Esophagus muscularis mucosa (tissue), 4 donors: Measurements from ENCODE around the gene EPHB1. TPM values are rescaled to one million over a fixed set of nuclear protein-coding genes. Genes with fewer than 3 reads are reported as not detected.

Source experiments
- DNase-seq: peaks from one replicate; pipeline ENCODE4 v3.0.0-alpha.2; 2017; ENCODE audit errors: extremely low spot score
- H3K27ac ChIP-seq, 4 donors: fragments of 200-600 bp; sonication (generic); replicated peaks in 1 of 4; 1 replicate in 3 of 4; 2 replicates in 1 of 4; pipeline ENCODE4 v1.5.1; 2016 to 2019; ENCODE audit warnings: mild to moderate bottlenecking in 1 of 4
- H3K27me3 ChIP-seq, 4 donors: fragments of 200-600 bp; sonication (generic); one replicate each; pipeline versions ENCODE4 v1.5.1 to v1.6.0; 2016 to 2019
- H3K36me3 ChIP-seq, 4 donors: fragments of 200-600 bp; sonication (generic); one replicate each; pipeline ENCODE4 v1.5.1; 2016 to 2019
- H3K4me1 ChIP-seq, 4 donors: fragments of 200-600 bp; sonication (generic); one replicate each; pipeline ENCODE4 v1.5.1; 2016 to 2019
- H3K4me3 ChIP-seq, 4 donors: fragments of 200-600 bp; sonication (generic); 1 replicate in 2 of 4; 2 replicates in 2 of 4; pipeline ENCODE4 v1.5.1; 2016 to 2019; ENCODE audit warnings: mild to moderate bottlenecking in 4 of 4, moderate library complexity in 1 of 4
- H3K9me3 ChIP-seq, 4 donors: fragments of 200-600 bp; sonication (generic); 1 replicate in 3 of 4; 2 replicates in 1 of 4; pipeline ENCODE4 v1.5.1; 2016 to 2019
- CTCF ChIP-seq, 3 experiments: fragments of 200-600 bp in 2 of 3; fragments of 450-650 bp in 1 of 3; sonication (generic) in 2 of 3; IDR thresholded peaks; one replicate each; pipeline ENCODE4 v1.5.1; 2017 to 2019; ENCODE audit warnings: antibody characterized with exemption in 3 of 3, mild to moderate bottlenecking in 2 of 3, moderate library complexity in 1 of 3
- EP300 ChIP-seq: sonication (generic); formaldehyde crosslinking; IDR thresholded peaks from one replicate; pipeline ENCODE4 v1.6.1; 2017; ENCODE audit warnings: antibody characterized with exemption
- POLR2A ChIP-seq: fragments of 450-650 bp; IDR thresholded peaks from one replicate; pipeline ENCODE4 v1.6.1; 2017; ENCODE audit warnings: antibody characterized with exemption, moderate library complexity, mild to moderate bottlenecking, low read depth
- POLR2AphosphoS5 ChIP-seq, 2 donors: sonication (generic); formaldehyde crosslinking; IDR thresholded peaks; one replicate each; pipeline ENCODE4 v1.6.1; 2017; ENCODE audit warnings: antibody characterized with exemption in 2 of 2
- WGBS: methylation state at CpG from one replicate; pipeline ENCODE4 v1.1.5; 2018; 5-methylcytosine and 5-hydroxymethylcytosine counted together
- intact Hi-C: fragments of 100-400 bp; cut with DNase I; formaldehyde crosslinking; loops from one replicate; pipeline ENCODE4 v1.15.1; 2023
- total RNA-seq, 4 donors: library from RNA; depleted of rRNA; stranded (reverse); fragments of >200 nt; gene quantifications; one replicate each; pipeline versions ENCODE4 v1.1.0 to v1.2.1, GENCODE V29; 2016

The EPHB1 gene
- total RNA-seq, 4 donors from 2014 or later = under 0.01 to 6.1 (median 2.8) TPM

- peaks cover 0 to 7% (median 2%) of the 10 kb centered on the region in 4 donors for H3K9me3 ChIP-seq
- H3K27ac ChIP-seq = no peak overlapping the region
- no peak for DNase-seq
- H3K36me3 ChIP-seq = no peaks in the 10 kb centered on the region
- no peaks in the 10 kb centered on the region for H3K27me3 ChIP-seq
- WGBS = 81% methylated on average over 5 of the region's 5 CpGs
- H3K4me1 ChIP-seq = no peaks in the 10 kb centered on the region
- no peak overlapping the region for H3K4me3 ChIP-seq
- TF ChIP-seq CTCF (IDR thresholded peaks at IDR 0.05) (no peak), POLR2AphosphoS5 (IDR thresholded peaks at IDR 0.05) (no peak)
- intact Hi-C loops = no loop called here
Observed at GRCh38 chr3:135068011-135068410, 273.0 kb downstream of the EPHB1 start.

DNA sequence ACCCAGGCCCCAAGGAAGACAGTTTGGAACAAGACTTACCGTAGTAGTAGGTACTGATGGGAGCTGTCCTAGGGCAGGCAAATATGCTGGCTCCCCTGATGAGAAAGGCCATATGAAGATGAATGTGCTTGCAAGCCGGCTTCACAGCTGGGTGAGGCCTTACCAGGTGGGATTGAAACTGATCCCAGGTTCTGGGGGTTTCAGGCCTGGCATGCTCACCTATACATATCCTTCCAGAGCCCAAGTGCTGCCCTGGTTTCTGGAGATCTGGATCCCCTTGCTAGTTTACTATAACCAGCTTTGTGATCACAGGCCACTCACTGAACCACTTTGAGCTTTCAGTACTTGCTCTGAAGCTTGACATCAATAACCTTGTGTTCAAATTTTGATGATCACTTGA is 274.3 kb downstream of the EPHB1 start:
- Histone ChIP-seq H3K4me1 (no peaks in the 10 kb centered on the region), H3K27ac (no peak overlapping the region), H3K9me3 (peaks cover 0 to 8% (median 0%) of the 10 kb centered on the region in 4 donors), H3K4me3 (no peak overlapping the region), H3K36me3 (no peaks in the 10 kb centered on the region), H3K27me3 (no peaks in the 10 kb centered on the region)
- peak; percentile 81 for DNase-seq
- WGBS = 69% methylated on average over 2 of the region's 2 CpGs
- TF ChIP-seq CTCF (IDR thresholded peaks at IDR 0.05) = no peak
- intact Hi-C loops = no loop called here

DNA sequence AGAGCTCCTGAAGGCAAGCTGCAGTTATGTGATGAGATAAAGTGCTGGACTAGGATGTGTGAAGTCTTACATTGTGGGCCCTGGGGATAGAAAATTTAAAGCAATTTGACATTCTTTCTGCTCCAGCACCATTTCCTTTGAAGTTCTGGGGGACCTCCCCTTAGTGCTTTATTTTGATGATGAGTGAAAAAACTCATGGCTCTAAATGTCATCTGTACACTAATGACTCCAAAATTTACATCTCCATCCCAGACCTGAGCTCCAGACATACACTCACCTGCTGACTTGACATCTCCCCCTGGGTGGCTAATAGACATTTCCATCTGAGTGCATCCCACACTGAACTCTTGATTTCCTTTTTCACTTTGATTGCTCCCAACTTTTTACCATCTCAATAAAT is 276.4 kb downstream of the EPHB1 start:
- TF ChIP-seq POLR2AphosphoS5 (IDR thresholded peaks at IDR 0.05) (no peak), CTCF (IDR thresholded peaks at IDR 0.05) (no peak), POLR2A (no peak), EP300 (no peak)
- Histone ChIP-seq H3K4me3 (no peak overlapping the region), H3K4me1 (no peaks in the 10 kb centered on the region), H3K9me3 (peaks cover 0 to 8% (median 0%) of the 10 kb centered on the region in 4 donors), H3K27ac (no peak overlapping the region), H3K27me3 (no peaks in the 10 kb centered on the region), H3K36me3 (no peaks in the 10 kb centered on the region)
- no peak for DNase-seq
- intact Hi-C loops = no loop called here

DNA sequence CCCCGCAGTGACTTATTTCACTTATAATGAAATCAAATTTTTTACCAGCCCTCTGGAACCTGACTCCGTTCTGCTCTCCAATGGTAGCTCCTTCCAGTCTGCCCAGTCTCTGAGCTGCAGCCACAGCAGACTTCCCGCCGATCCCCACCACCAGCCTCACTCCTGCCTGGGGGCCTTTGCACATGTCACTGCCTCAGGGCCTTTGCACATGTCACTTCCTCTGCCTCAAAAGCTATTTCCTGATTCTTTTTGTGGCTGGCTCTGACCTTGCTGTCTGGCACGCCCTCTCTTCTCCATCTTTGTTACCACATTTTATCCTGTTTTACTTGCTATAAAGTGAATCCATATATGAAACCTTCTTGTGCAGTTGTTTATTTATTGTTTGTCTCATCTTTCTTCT is 277.4 kb downstream of the EPHB1 start:
- H3K27ac ChIP-seq = no peak overlapping the region
- WGBS = 91% methylated on average over 5 of the region's 5 CpGs
- H3K4me3 ChIP-seq = no peak overlapping the region
- peaks cover 0 to 8% (median 0%) of the 10 kb centered on the region in 4 donors for H3K9me3 ChIP-seq
- intact Hi-C loops = no loop called here
- no peaks in the 10 kb centered on the region for H3K4me1 ChIP-seq
- no peak for DNase-seq
- TF ChIP-seq POLR2A = no peak
- no peak for TF ChIP-seq CTCF (IDR thresholded peaks at IDR 0.05)
- TF ChIP-seq EP300 = no peak
- no peak for TF ChIP-seq POLR2AphosphoS5 (IDR thresholded peaks at IDR 0.05)
- H3K36me3 ChIP-seq = no peaks in the 10 kb centered on the region
- no peaks in the 10 kb centered on the region for H3K27me3 ChIP-seq

GRCh38 chr3:135075157-135075556 is 280.1 kb downstream of the EPHB1 start:
- DNase-seq = peak; percentile 89
- 93% methylated on average over 3 of the region's 3 CpGs for WGBS
- no peak for TF ChIP-seq CTCF (IDR thresholded peaks at IDR 0.05)
- TF ChIP-seq POLR2AphosphoS5 (IDR thresholded peaks at IDR 0.05) = no peak
- no peak for TF ChIP-seq EP300
- TF ChIP-seq POLR2A = no peak
- Histone ChIP-seq H3K27me3 (no peaks in the 10 kb centered on the region), H3K4me3 (no peak overlapping the region), H3K9me3 (peaks cover 0 to 8% (median 0%) of the 10 kb centered on the region in 4 donors), H3K27ac (no peak overlapping the region), H3K4me1 (no peaks in the 10 kb centered on the region), H3K36me3 (no peaks in the 10 kb centered on the region)
- intact Hi-C loops = no loop called here
